GM12872 (cell line): ENCODE data around the gene MCOLN2.

ENCODE experiments used
- TF ChIP-seq, protein P1 (sequence below): IDR thresholded peaks from 3 replicates; pipeline ENCODE4 v1.5.1; 2011; ENCODE audit warnings: low read depth, mild to moderate bottlenecking, low read length, moderate library complexity; ENCODE audit not compliant: insufficient read depth

Gene MCOLN2

GRCh38 chr1:84923317-84923716 is 73.6 kb downstream of the MCOLN2 start:
- TF ChIP-seq, protein P1, sequence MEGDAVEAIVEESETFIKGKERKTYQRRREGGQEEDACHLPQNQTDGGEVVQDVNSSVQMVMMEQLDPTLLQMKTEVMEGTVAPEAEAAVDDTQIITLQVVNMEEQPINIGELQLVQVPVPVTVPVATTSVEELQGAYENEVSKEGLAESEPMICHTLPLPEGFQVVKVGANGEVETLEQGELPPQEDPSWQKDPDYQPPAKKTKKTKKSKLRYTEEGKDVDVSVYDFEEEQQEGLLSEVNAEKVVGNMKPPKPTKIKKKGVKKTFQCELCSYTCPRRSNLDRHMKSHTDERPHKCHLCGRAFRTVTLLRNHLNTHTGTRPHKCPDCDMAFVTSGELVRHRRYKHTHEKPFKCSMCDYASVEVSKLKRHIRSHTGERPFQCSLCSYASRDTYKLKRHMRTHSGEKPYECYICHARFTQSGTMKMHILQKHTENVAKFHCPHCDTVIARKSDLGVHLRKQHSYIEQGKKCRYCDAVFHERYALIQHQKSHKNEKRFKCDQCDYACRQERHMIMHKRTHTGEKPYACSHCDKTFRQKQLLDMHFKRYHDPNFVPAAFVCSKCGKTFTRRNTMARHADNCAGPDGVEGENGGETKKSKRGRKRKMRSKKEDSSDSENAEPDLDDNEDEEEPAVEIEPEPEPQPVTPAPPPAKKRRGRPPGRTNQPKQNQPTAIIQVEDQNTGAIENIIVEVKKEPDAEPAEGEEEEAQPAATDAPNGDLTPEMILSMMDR, result no peak

DNA sequence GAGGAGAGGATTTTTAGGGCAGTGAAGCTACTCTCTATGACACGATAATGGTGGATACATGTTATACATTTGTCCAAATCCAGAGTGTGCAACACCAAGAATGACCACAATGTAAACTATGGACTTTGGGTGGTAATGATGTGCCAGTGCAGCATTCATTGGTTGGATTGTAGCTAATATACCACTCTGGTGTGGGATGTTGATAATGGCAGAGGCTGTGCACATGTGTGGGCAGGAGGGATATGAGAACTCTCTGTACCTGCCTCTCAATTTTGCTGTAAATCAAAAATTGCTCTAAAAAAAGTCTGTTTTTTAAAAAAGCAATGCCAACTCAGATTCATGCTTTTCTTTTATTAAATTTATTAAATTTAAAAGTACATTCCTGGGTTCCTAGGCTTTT is 76.8 kb downstream of the MCOLN2 start:
- TF ChIP-seq, protein P1, result no peak

DNA sequence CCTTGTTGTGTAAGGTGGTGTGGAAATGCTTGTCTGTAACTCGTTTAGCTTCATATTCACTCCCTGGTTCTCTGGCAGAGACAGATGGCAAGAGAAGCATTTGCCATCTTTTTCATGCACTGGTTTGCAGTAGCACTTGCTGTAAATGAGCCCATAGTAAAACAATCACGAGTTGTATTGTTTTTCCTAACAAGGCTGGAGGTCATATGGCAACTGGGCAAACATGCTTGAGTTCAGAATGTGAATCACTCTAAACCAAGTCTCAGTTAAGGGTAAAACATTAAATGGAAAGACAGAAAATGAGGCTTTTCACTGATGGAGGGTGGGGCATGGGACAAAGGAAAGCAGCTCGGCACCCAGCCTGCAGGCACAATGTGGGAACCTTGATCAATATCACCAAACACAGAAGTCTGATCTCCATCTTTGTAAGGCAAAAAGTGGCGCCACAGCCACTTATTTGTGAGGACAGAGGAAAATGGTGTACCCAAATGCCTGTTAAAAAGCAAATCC is 77.4 kb downstream of the MCOLN2 start:
- TF ChIP-seq, protein P1, result no peak

- TF ChIP-seq, protein P1, result no peak
These were observed 78.1 kb downstream of the MCOLN2 start for GRCh38 chr1:84918726-84919336.

- TF ChIP-seq, protein P1, result no peak
These were observed 80.0 kb downstream of the MCOLN2 start for GRCh38 chr1:84916897-84917296.

- TF ChIP-seq, protein P1, result no peak
These were observed 83.4 kb downstream of the MCOLN2 start for GRCh38 chr1:84913555-84913892.

DNA sequence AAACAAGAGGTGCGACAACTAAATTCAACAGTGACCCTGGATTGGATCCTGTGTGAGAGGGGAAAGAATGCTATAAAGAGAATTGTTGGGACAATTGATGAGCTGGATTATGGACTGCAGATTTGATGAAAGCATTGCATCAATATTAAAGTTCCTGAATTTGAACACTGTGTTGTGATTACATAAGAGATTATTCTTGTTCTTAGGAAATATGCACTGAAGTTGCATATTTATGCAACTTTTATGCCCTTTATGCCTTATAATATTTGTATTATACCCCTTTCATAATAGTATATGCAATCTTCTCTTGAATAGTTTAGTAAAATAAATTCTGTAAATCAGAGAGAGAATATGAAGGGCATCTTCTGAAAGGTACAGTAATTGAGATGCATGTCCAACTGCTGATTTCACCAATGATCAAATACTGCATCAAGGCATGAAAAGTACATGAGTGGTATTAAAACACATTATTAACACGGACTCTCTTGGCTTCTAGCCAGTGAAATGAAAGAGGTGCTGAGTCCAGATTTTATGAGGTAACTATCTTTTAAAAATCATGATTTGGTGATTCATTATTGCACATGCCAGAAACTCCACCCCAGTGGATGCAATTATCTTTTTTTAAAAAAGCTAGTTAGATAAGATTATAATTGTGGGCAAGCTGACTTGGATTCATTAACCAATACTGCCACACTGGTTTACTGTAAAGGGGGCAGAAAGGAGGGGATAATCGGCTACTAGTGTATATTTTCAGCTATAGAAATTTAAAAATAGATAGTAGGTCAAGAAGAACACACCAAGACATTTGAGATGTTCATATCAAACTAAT is 84.0 kb downstream of the MCOLN2 start:
- TF ChIP-seq, protein P1, result no peak
